OCI-M1 (cell line): ENCODE results near the gene GFOD1.
"Not testable (repeated sequence)": the region's sequence is repeated elsewhere in the genome, so short reads cannot be mapped to it uniquely, and the experiment has no call there.

Source experiments
- DNase-seq: peaks from one replicate; lab custom pipeline; 2025; lab: John Stamatoyannopoulos, UW

The GFOD1 gene

GRCh38 chr6:13441778-13442177, 45.6 kb downstream of the GFOD1 start:
- no peak for DNase-seq

GRCh38 chr6:13439644-13440043, 47.8 kb downstream of the GFOD1 start:
- no peak for DNase-seq

- no peak for DNase-seq
These were observed 49.3 kb downstream of the GFOD1 start for GRCh38 chr6:13438126-13438525.

- peak; percentile 79 for DNase-seq
These were observed 50.0 kb downstream of the GFOD1 start for GRCh38 chr6:13437218-13437996.

GRCh38 chr6:13436399-13437217, 50.8 kb downstream of the GFOD1 start:
- no peak for DNase-seq

- DNase-seq: no peak
These were observed 51.7 kb downstream of the GFOD1 start for GRCh38 chr6:13435477-13436246.

- DNase-seq: no peak
These were observed 52.6 kb downstream of the GFOD1 start for GRCh38 chr6:13434777-13435176.

GRCh38 chr6:13434135-13434775, 53.1 kb downstream of the GFOD1 start:
- not testable (repeated sequence) for DNase-seq

- DNase-seq: peak; percentile 44
These were observed 53.7 kb downstream of the GFOD1 start for GRCh38 chr6:13433709-13434121.

GRCh38 chr6:13432526-13433184, 54.7 kb downstream of the GFOD1 start:
- no peak for DNase-seq

GRCh38 chr6:13431861-13432465, 55.4 kb downstream of the GFOD1 start:
- no peak for DNase-seq

GRCh38 chr6:13431059-13431656, 56.2 kb downstream of the GFOD1 start:
- DNase-seq: no peak

GRCh38 chr6:13429406-13429753, 58.0 kb downstream of the GFOD1 start:
- no peak for DNase-seq

GRCh38 chr6:13428583-13429405, 58.6 kb downstream of the GFOD1 start:
- DNase-seq: no peak

- no peak for DNase-seq
These were observed 59.4 kb downstream of the GFOD1 start for GRCh38 chr6:13427801-13428582.

GRCh38 chr6:13427316-13427715, 60.1 kb downstream of the GFOD1 start:
- DNase-seq: no peak

GRCh38 chr6:13425943-13426931, 61.2 kb downstream of the GFOD1 start:
- DNase-seq: no peak
